PC-9 (cell line): ENCODE measurements around the gene EGFL8.

Experiments
- EZH2 ChIP-seq: fragments of 200-600 bp; sonication (generic); IDR thresholded peaks from 2 replicates; pipeline ENCODE4 v1.8.0; 2017; ENCODE audit warnings: antibody characterized with exemption, low read depth
- TF ChIP-seq, protein P1 (sequence below): fragments of 200-600 bp; sonication (generic); conservative IDR thresholded peaks from 2 replicates; pipeline ENCODE4 v1.6.1; 2017; ENCODE audit warnings: mixed run types, antibody characterized with exemption, mild to moderate bottlenecking, moderate library complexity

DNA sequence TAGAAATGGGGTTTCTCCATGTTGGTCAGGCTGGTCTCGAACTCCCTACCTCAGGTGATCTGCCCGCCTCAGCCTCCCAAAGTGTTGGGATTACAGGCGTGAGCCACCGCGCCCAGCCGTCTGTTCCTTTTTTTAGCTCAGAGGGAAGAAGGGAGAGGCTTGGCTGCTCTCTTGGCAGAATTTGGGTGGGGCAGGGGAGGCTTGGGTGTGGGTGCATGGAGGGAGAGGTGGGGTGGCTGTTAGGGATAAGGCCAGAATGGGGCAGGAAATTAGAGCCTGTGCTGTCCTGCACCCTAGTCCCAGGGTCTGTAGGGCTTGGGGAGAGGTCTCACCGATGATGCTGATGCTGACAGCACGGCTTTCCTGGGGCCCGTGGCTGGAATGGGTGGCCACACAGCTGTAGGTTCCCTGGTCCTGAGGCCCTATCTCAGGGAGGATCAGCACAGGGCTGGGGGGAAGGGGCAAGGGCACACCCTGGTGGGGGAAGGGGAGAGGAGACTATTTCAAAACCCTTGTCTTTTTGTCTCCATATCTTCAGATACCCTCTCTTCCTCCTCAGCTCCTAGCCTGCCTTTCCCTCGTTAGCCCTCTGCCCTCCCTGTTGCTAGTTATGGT is 17.6 kb downstream of the EGFL8 start:
- TF ChIP-seq EZH2: no peak
- TF ChIP-seq, protein P1, sequence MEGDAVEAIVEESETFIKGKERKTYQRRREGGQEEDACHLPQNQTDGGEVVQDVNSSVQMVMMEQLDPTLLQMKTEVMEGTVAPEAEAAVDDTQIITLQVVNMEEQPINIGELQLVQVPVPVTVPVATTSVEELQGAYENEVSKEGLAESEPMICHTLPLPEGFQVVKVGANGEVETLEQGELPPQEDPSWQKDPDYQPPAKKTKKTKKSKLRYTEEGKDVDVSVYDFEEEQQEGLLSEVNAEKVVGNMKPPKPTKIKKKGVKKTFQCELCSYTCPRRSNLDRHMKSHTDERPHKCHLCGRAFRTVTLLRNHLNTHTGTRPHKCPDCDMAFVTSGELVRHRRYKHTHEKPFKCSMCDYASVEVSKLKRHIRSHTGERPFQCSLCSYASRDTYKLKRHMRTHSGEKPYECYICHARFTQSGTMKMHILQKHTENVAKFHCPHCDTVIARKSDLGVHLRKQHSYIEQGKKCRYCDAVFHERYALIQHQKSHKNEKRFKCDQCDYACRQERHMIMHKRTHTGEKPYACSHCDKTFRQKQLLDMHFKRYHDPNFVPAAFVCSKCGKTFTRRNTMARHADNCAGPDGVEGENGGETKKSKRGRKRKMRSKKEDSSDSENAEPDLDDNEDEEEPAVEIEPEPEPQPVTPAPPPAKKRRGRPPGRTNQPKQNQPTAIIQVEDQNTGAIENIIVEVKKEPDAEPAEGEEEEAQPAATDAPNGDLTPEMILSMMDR: no peak
